H9 (cell line): ENCODE data around the gene ADAMTS17. TPM values are rescaled to one million over a fixed set of nuclear protein-coding genes. Genes with fewer than 3 reads are reported as not detected.

Source experiments
- DNase-seq: peaks from one replicate; pipeline ENCODE4 v3.0.0-alpha.2; 2017
- H2AFZ ChIP-seq: one replicate; pipeline ENCODE4 v1.6.1; 2013; ENCODE audit warnings: mild to moderate bottlenecking, low read length, control low read depth, moderate library complexity
- H2AK5ac ChIP-seq: 2 replicates; pipeline ENCODE4 v1.6.1; 2013; ENCODE audit warnings: low read length, control low read depth, mixed read lengths; ENCODE audit not compliant: insufficient read length
- H2BK120ac ChIP-seq: one replicate; pipeline ENCODE4 v1.6.1; 2013; ENCODE audit warnings: low read depth, mild to moderate bottlenecking, low read length, control low read depth, inconsistent platforms; ENCODE audit not compliant: poor library complexity, severe bottlenecking
- H2BK12ac ChIP-seq: 2 replicates; pipeline ENCODE4 v1.6.1; 2013; ENCODE audit warnings: low read length, control low read depth, mixed read lengths, low read depth; ENCODE audit not compliant: insufficient read length
- H2BK15ac ChIP-seq: 2 replicates; pipeline ENCODE4 v1.6.1; 2013; ENCODE audit warnings: low read depth, low read length, control low read depth
- H2BK20ac ChIP-seq: one replicate; pipeline ENCODE4 v1.6.1; 2013; ENCODE audit warnings: low read depth, mild to moderate bottlenecking, low read length, control low read depth, inconsistent platforms; ENCODE audit not compliant: poor library complexity, severe bottlenecking
- H2BK5ac ChIP-seq: 2 replicates; pipeline ENCODE4 v1.6.1; 2013; ENCODE audit warnings: low read length, control low read depth, mixed read lengths; ENCODE audit not compliant: insufficient read length
- H3K14ac ChIP-seq: 2 replicates; pipeline ENCODE4 v1.6.1; 2013; ENCODE audit warnings: low read length, control low read depth; ENCODE audit not compliant: insufficient read depth
- H3K18ac ChIP-seq: 2 replicates; pipeline ENCODE4 v1.6.1; 2013; ENCODE audit warnings: low read depth, mild to moderate bottlenecking, mixed read lengths, low read length, control low read depth; ENCODE audit not compliant: insufficient read length
- H3K23ac ChIP-seq: 2 replicates; pipeline ENCODE4 v1.6.1; 2013; ENCODE audit warnings: low read length, control low read depth, mixed read lengths, low read depth; ENCODE audit not compliant: insufficient read length
- H3K23me2 ChIP-seq: 2 replicates; pipeline ENCODE4 v1.6.1; 2013; ENCODE audit warnings: low read depth, mild to moderate bottlenecking, mixed read lengths, low read length, control low read depth; ENCODE audit not compliant: insufficient read length, poor library complexity, severe bottlenecking
- H3K27ac ChIP-seq: 2 replicates; pipeline ENCODE4 v1.5.1; 2013; ENCODE audit warnings: low read length, control low read depth, mixed read lengths, low read depth; ENCODE audit not compliant: insufficient read length
- H3K27me3 ChIP-seq: 2 replicates; pipeline ENCODE4 v1.6.1; 2013; ENCODE audit warnings: low read length, control low read depth, inconsistent platforms; ENCODE audit not compliant: insufficient read depth
- H3K4ac ChIP-seq: 2 replicates; pipeline ENCODE4 v1.6.1; 2013; ENCODE audit warnings: low read depth, mild to moderate bottlenecking, control low read depth, inconsistent platforms, low read length, moderate library complexity
- H3K4me1 ChIP-seq: 2 replicates; pipeline ENCODE4 v1.6.1; 2013; ENCODE audit warnings: low read length, control low read depth, inconsistent platforms; ENCODE audit not compliant: insufficient read depth
- H3K4me2 ChIP-seq: 2 replicates; pipeline ENCODE4 v1.6.1; 2013; ENCODE audit warnings: low read length, control low read depth, mixed read lengths; ENCODE audit not compliant: insufficient read length, insufficient read depth
- H3K56ac ChIP-seq: 2 replicates; pipeline ENCODE4 v1.6.1; 2013; ENCODE audit warnings: low read depth, mild to moderate bottlenecking, mixed read lengths, low read length, control low read depth; ENCODE audit not compliant: insufficient read length
- H3K79me1 ChIP-seq: 2 replicates; pipeline ENCODE4 v1.6.1; 2013; ENCODE audit warnings: low read depth, mild to moderate bottlenecking, moderate library complexity, low read length, control low read depth, inconsistent platforms; ENCODE audit not compliant: insufficient read depth, poor library complexity, severe bottlenecking
- H3K79me2 ChIP-seq: 2 replicates; pipeline ENCODE4 v1.6.1; 2013; ENCODE audit warnings: low read length, control low read depth, inconsistent platforms; ENCODE audit not compliant: insufficient read depth
- H3K9ac ChIP-seq: 2 replicates; pipeline ENCODE4 v1.6.1; 2013; ENCODE audit warnings: low read length, control low read depth, mixed read lengths; ENCODE audit not compliant: insufficient read length; ENCODE audit errors: extremely low read depth
- H3K9me3 ChIP-seq: one replicate; pipeline ENCODE4 v1.6.1; 2013; ENCODE audit warnings: low read depth, low read length, inconsistent platforms; ENCODE audit not compliant: control insufficient read depth
- H3T11ph ChIP-seq: one replicate; pipeline ENCODE4 v1.6.1; 2013; ENCODE audit warnings: mild to moderate bottlenecking, low read length, control low read depth, inconsistent platforms
- H4K20me1 ChIP-seq: one replicate; pipeline ENCODE4 v1.6.1; 2013; ENCODE audit not compliant: control insufficient read depth, insufficient read length, insufficient read depth
- H4K5ac ChIP-seq: 2 replicates; pipeline ENCODE4 v1.6.1; 2013; ENCODE audit warnings: low read depth, mild to moderate bottlenecking, mixed read lengths, low read length, control low read depth; ENCODE audit not compliant: insufficient read length
- H4K8ac ChIP-seq: replicated peaks from 2 replicates; pipeline ENCODE4 v1.6.1; 2013; ENCODE audit warnings: low read length, control low read depth, mixed read lengths, low read depth; ENCODE audit not compliant: insufficient read length
- H4K91ac ChIP-seq: 2 replicates; pipeline ENCODE4 v1.6.1; 2013; ENCODE audit warnings: low read depth, mild to moderate bottlenecking, moderate library complexity, mixed read lengths, low read length, control low read depth; ENCODE audit not compliant: insufficient read length
- H3K27ac Mint-ChIP-seq, 3 experiments: 2 replicates in 2 of 3; 3 replicates in 1 of 3; pipeline ENCODE4 v1.8.0; 2020 to 2021; ENCODE audit warnings: mixed read lengths in 3 of 3, mild to moderate bottlenecking in 1 of 3, moderate library complexity in 1 of 3
- H3K27me3 Mint-ChIP-seq: 2 replicates; pipeline ENCODE4 v1.8.0; 2021; ENCODE audit warnings: low read depth, mild to moderate bottlenecking, moderate library complexity, mixed read lengths
- H3K36me3 Mint-ChIP-seq, 3 experiments: 2 replicates in 2 of 3; 3 replicates in 1 of 3; pipeline ENCODE4 v1.8.0; 2020 to 2021; ENCODE audit warnings: low read depth in 3 of 3, mixed read lengths in 3 of 3; ENCODE audit not compliant: insufficient read depth in 1 of 3
- H3K4me1 Mint-ChIP-seq, 2 experiments: 2 replicates each; pipeline ENCODE4 v1.8.0; 2020; ENCODE audit warnings: mixed read lengths in 2 of 2
- H3K4me3 Mint-ChIP-seq, 2 experiments: 2 replicates in 1 of 2; 3 replicates in 1 of 2; pipeline ENCODE4 v1.8.0; 2020 to 2021; ENCODE audit warnings: mild to moderate bottlenecking in 2 of 2, mixed read lengths in 2 of 2, moderate library complexity in 1 of 2
- H3K9me3 Mint-ChIP-seq, 2 experiments: 2 replicates in 1 of 2; 3 replicates in 1 of 2; pipeline ENCODE4 v1.8.0; 2020; ENCODE audit warnings: mild to moderate bottlenecking in 2 of 2, mixed read lengths in 2 of 2, moderate library complexity in 1 of 2
- CTCF ChIP-seq: fragments of 200-600 bp; sonication (generic); conservative IDR thresholded peaks from 3 replicates; pipeline ENCODE4 v1.8.0; 2021; ENCODE audit warnings: antibody characterized with exemption, mild to moderate bottlenecking
- WGBS: extraction: QIAGEN DNeasy Blood & Tissue Kit; methylation state at CpG from one replicate; pipeline ENCODE4 v1.1.7; 2013; ENCODE audit warnings: missing lambda C conversion rate, low lambda C conversion rate, mixed read lengths; ENCODE audit not compliant: insufficient read length; ENCODE audit errors: extremely low coverage; 5-methylcytosine and 5-hydroxymethylcytosine counted together
- total RNA-seq: library from RNA; stranded (reverse); gene quantifications from 2 replicates; pipeline ENCODE4 v1.2.1, GENCODE V29; 2021

The ADAMTS17 gene
- total RNA-seq, 1 experiment from 2014 or later, result 2.9 TPM

GRCh38 chr15:100020189-100020588, 321.6 kb downstream of the ADAMTS17 start:
- H3K27ac ChIP-seq, result no peak overlapping the region
- no peaks in the 10 kb centered on the region for H3K4me1 ChIP-seq
- no peak overlapping the region for H3K14ac ChIP-seq
- H2BK12ac ChIP-seq, result no peak overlapping the region
- Mint-ChIP-seq H3K4me3 (no peak overlapping the region), H3K27ac (peak overlapping the region in 1 of 3 experiments; percentile 46; a peak in 1 of 7 replicates), H3K36me3 (peaks cover 0 to 14% (median 3%) of the 10 kb centered on the region in 3 experiments; a peak in 3 of 7 replicates), H3K4me1 (peaks cover 13 to 22% of the 10 kb centered on the region in 2 experiments), H3K27me3 (no peaks in the 10 kb centered on the region; the same call in none of the 2 replicates), H3K9me3 (peaks cover 0 to 8% of the 10 kb centered on the region in 2 experiments; a peak in 1 of 5 replicates)
- H2BK5ac ChIP-seq, result no peak overlapping the region
- H3K4ac ChIP-seq, result no peak overlapping the region
- no peak overlapping the region for H3K4me2 ChIP-seq
- no peak overlapping the region for H2BK20ac ChIP-seq
- no peak overlapping the region for H4K8ac ChIP-seq
- no peak overlapping the region for H3T11ph ChIP-seq
- H3K79me2 ChIP-seq, result no peaks in the 10 kb centered on the region
- no peaks in the 10 kb centered on the region for H4K20me1 ChIP-seq
- no peak overlapping the region for H4K91ac ChIP-seq
- no peak overlapping the region for H2BK15ac ChIP-seq
- no peak for TF ChIP-seq CTCF
- no peaks in the 10 kb centered on the region for H3K79me1 ChIP-seq
- H2AFZ ChIP-seq, result no peak overlapping the region
- no peak overlapping the region for H3K9ac ChIP-seq
- H3K23ac ChIP-seq, result no peak overlapping the region
- no peaks in the 10 kb centered on the region for H3K27me3 ChIP-seq
- H4K5ac ChIP-seq, result no peak overlapping the region
- H3K23me2 ChIP-seq, result no peaks in the 10 kb centered on the region
- peak; percentile 71 for DNase-seq
- H2AK5ac ChIP-seq, result no peak overlapping the region
- no peak overlapping the region for H3K56ac ChIP-seq
- no CpG with 5 or more reads among the region's 6 CpGs for WGBS
- H3K9me3 ChIP-seq, result no peaks in the 10 kb centered on the region
- H2BK120ac ChIP-seq, result no peak overlapping the region
- no peak overlapping the region for H3K18ac ChIP-seq
